Neutrophil (primary cell): Measurements from ENCODE around the gene SLC26A6.
A peak's percentile ranks its signal among the peaks of the same experiment; 100 is the strongest.

Experiments used
- H3K27ac ChIP-seq: fragments of 200-600 bp; sonication (generic); 2 replicates; pipeline ENCODE4 v1.5.1; 2016; ENCODE audit warnings: mild to moderate bottlenecking, moderate library complexity
- H3K27me3 ChIP-seq: fragments of 200-600 bp; sonication (generic); 2 replicates; pipeline ENCODE4 v1.6.0; 2016; ENCODE audit warnings: mild to moderate bottlenecking
- H3K36me3 ChIP-seq: fragments of 200-600 bp; sonication (generic); 2 replicates; pipeline ENCODE4 v1.5.1; 2017
- H3K4me1 ChIP-seq, 2 experiments: fragments of 200-600 bp in 1 of 2; sonication (generic) in 1 of 2; 1 replicate in 1 of 2; 2 replicates in 1 of 2; pipeline versions ENCODE4 v1.5.1 to v1.6.1; 2013 to 2016; ENCODE audit warnings: low read depth in 1 of 2, low read length in 1 of 2, mild to moderate bottlenecking in 1 of 2, moderate library complexity in 1 of 2; ENCODE audit not compliant: control insufficient read depth in 1 of 2, insufficient read depth in 1 of 2
- H3K4me3 ChIP-seq, 2 experiments: fragments of 200-600 bp in 1 of 2; sonication (generic) in 1 of 2; 1 replicate in 1 of 2; 2 replicates in 1 of 2; pipeline ENCODE4 v1.5.1; 2013 to 2016; ENCODE audit warnings: low read depth in 1 of 2, low read length in 1 of 2, mild to moderate bottlenecking in 1 of 2, moderate library complexity in 1 of 2
- H3K9me3 ChIP-seq: fragments of 200-600 bp; sonication (generic); 2 replicates; pipeline ENCODE4 v1.5.1; 2016
- TF ChIP-seq, protein P1 (sequence below): fragments of 200-600 bp; sonication (generic); IDR thresholded peaks from 2 replicates; pipeline ENCODE4 v1.5.1; 2016; ENCODE audit warnings: antibody characterized with exemption

SLC26A6 gene

DNA sequence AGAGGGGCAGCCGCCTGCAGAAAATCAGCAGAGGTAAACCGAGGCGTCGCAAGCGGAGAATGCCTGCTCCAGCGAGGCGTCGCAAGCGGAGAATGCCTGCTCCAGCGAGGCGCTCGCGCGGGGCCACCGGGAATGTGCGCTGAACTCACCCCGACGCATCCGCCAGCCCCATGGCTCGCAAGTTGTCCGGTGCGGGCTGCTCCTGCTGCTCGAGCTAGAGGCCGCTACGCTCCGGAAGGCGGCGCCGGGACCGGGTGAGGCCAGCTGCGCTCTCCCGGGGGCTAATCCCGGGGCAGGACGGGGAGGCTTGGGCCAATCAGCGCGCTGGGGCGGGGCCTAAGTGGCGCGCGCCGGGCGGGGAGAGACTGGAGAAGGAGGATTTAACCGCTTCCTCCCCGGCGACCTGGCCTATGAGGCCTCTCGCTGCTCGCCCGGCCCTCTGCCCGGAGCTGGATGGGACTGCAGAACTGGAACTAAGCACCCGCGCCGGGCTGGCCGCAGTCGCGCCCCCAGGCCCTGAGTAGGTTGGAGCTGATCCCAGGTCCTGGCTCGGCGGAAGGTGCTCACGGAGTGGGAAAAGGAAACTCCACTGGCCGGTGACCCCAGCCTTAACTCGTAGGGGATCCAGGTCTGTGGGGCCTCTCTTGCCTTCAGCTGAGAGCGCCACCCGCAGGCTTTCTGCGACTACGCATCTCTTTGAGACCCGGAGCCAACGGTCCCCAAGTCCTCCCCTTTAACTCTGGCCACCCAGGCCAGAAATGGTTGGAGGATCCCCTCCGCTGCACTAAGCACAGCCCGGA, at the start of gene SLC26A6:
TSS of gene SLC26A6 (minus strand) at position 240 of the 800 bp plus-strand sequence. CDS start at position 172, 68 bp downstream.
- peaks cover 33 to 36% of the 10 kb centered on the region in 2 experiments for H3K4me1 ChIP-seq
- H3K27ac ChIP-seq: peak within 1 kb of the TSS; percentile 67
- H3K9me3 ChIP-seq: no peaks in the 10 kb centered on the region
- TF ChIP-seq, protein P1, sequence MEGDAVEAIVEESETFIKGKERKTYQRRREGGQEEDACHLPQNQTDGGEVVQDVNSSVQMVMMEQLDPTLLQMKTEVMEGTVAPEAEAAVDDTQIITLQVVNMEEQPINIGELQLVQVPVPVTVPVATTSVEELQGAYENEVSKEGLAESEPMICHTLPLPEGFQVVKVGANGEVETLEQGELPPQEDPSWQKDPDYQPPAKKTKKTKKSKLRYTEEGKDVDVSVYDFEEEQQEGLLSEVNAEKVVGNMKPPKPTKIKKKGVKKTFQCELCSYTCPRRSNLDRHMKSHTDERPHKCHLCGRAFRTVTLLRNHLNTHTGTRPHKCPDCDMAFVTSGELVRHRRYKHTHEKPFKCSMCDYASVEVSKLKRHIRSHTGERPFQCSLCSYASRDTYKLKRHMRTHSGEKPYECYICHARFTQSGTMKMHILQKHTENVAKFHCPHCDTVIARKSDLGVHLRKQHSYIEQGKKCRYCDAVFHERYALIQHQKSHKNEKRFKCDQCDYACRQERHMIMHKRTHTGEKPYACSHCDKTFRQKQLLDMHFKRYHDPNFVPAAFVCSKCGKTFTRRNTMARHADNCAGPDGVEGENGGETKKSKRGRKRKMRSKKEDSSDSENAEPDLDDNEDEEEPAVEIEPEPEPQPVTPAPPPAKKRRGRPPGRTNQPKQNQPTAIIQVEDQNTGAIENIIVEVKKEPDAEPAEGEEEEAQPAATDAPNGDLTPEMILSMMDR: peak; percentile 62
- peak within 1 kb of the TSS; percentile 87 to 89 for H3K4me3 ChIP-seq
- no peaks in the 10 kb centered on the region for H3K27me3 ChIP-seq
- H3K36me3 ChIP-seq: peaks cover 32% of the 10 kb centered on the region

- no peaks in the 10 kb centered on the region for H3K27me3 ChIP-seq
- H3K4me3 ChIP-seq: no peak overlapping the region
- H3K4me1 ChIP-seq: peaks cover 14 to 20% of the 10 kb centered on the region in 2 experiments
- no peak overlapping the region for H3K27ac ChIP-seq
- H3K36me3 ChIP-seq: peaks cover 52% of the 10 kb centered on the region
- H3K9me3 ChIP-seq: no peaks in the 10 kb centered on the region
- TF ChIP-seq, protein P1: no peak
Measured at GRCh38 chr3:48684480-48685143, 49.4 kb upstream of the SLC26A6 start.

DNA sequence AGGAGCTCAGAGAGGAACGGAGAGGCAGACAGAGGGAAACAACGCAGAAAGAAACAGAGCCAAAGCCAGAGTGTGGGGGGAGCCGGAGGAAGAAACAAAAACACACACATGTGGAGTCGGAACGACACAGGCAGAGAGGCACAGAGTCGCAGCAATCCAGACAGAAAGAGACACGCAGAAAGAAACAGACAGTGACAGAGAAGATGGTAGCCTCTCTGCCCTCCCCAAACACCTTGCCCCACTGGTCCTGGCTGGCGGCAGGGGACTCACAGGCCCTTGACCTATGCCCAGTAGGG, 48.7 kb upstream of the SLC26A6 start:
- TF ChIP-seq, protein P1: no peak
- H3K27ac ChIP-seq: no peak overlapping the region
- peaks cover 50% of the 10 kb centered on the region for H3K36me3 ChIP-seq
- no peak overlapping the region for H3K4me3 ChIP-seq
- H3K9me3 ChIP-seq: no peaks in the 10 kb centered on the region
- H3K27me3 ChIP-seq: no peaks in the 10 kb centered on the region
- peaks cover 14 to 20% of the 10 kb centered on the region in 2 experiments for H3K4me1 ChIP-seq

GRCh38 chr3:48682786-48683185, 47.5 kb upstream of the SLC26A6 start:
- no peak overlapping the region for H3K27ac ChIP-seq
- TF ChIP-seq, protein P1: no peak
- H3K4me3 ChIP-seq: no peak overlapping the region
- peaks cover 50% of the 10 kb centered on the region for H3K36me3 ChIP-seq
- H3K27me3 ChIP-seq: no peaks in the 10 kb centered on the region
- H3K9me3 ChIP-seq: no peaks in the 10 kb centered on the region
- H3K4me1 ChIP-seq: peaks cover 14 to 20% of the 10 kb centered on the region in 2 experiments

DNA sequence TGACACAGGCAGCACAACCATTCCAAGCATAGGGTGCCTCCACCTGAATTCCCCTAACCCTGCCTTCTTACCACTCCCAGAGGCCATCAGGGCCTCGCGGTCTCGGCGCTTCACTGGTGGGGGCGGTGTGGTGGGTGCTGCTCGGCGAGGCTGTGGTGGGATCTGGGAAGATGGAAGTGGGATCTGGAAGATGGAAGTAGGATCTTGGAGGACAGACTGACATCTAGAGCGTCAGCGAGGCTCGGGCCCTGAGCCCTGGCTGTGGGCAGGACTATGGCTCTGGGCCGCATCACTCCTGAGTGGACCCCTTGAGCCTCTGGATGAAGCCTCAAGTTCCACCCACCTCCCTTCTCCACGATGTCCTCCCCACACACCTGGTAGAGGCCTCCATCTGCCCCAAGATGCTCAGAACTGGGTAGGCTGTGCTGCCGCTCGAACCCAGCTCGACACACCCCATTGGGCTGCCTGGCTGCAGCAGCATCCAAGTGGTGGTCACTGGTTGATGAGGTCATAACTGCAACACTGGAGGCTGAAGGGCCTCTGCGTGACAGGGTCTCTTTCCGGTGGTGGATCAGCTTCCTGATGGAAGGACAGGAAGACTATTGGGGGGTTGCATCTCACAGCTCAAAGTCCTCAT, 46.8 kb upstream of the SLC26A6 start:
- H3K27me3 ChIP-seq: no peaks in the 10 kb centered on the region
- H3K27ac ChIP-seq: no peak overlapping the region
- TF ChIP-seq, protein P1: no peak
- H3K36me3 ChIP-seq: peaks cover 44% of the 10 kb centered on the region
- H3K4me3 ChIP-seq: no peak overlapping the region
- peaks cover 14 to 20% of the 10 kb centered on the region in 2 experiments for H3K4me1 ChIP-seq
- no peaks in the 10 kb centered on the region for H3K9me3 ChIP-seq
